Upper lobe of right lung (tissue), 1 donor: ENCODE measurements around the gene CNIH3. TPM values are rescaled to one million over a fixed set of nuclear protein-coding genes. Genes with fewer than 3 reads are reported as not detected.

Source experiments
- ATAC-seq: fragments of 200-7000 bp; cut with Tn5 transposase; one replicate; pipeline ENCODE4 v1.9.1; 2020; ENCODE audit warnings: mild to moderate bottlenecking, moderate library complexity
- DNase-seq: peaks from one replicate; pipeline ENCODE4 v3.0.0-alpha.2; 2020
- H3K27ac ChIP-seq: fragments of 200-600 bp; one replicate; pipeline ENCODE4 v1.8.0; 2022
- H3K27me3 ChIP-seq: fragments of 200-600 bp; one replicate; pipeline ENCODE4 v1.8.0; 2022; ENCODE audit warnings: mild to moderate bottlenecking
- H3K36me3 ChIP-seq: fragments of 200-600 bp; one replicate; pipeline ENCODE4 v1.8.0; 2022
- H3K4me1 ChIP-seq: fragments of 200-600 bp; one replicate; pipeline ENCODE4 v1.8.0; 2022
- H3K4me3 ChIP-seq: fragments of 200-600 bp; one replicate; pipeline ENCODE4 v1.8.0; 2022; ENCODE audit warnings: mild to moderate bottlenecking
- H3K9me3 ChIP-seq: fragments of 200-600 bp; one replicate; pipeline ENCODE4 v1.8.0; 2022
- CTCF ChIP-seq: fragments of 200-600 bp; IDR thresholded peaks from one replicate; pipeline ENCODE4 v1.8.0; 2022; ENCODE audit warnings: antibody characterized with exemption
- intact Hi-C: fragments of 100-400 bp; cut with DNase I; formaldehyde crosslinking; loops from one replicate; pipeline ENCODE4 v1.11.0; 2022
- total RNA-seq: library from RNA; stranded (reverse); fragmentation: NEBNext Ultra II Directional; extraction: Animal tissue kit (Norgen Biotek cat#: 25700); gene quantifications from one replicate; pipeline ENCODE4 v1.2.1, GENCODE V29; 2021
- donor health status: DM: no; HTN: yes; CAD: no; lungs with severe emphysema.

The CNIH3 gene
- total RNA-seq, 1 donor from 2014 or later: 4.8 TPM

GRCh38 chr1:224696891-224697765 is 81.0 kb downstream of the CNIH3 start:
- intact Hi-C loops: no loop called here
- Histone ChIP-seq H3K4me3 (no peak overlapping the region), H3K9me3 (no peaks in the 10 kb centered on the region), H3K36me3 (no peaks in the 10 kb centered on the region), H3K4me1 (no peaks in the 10 kb centered on the region), H3K27ac (no peak overlapping the region), H3K27me3 (no peaks in the 10 kb centered on the region)
- no peak for DNase-seq
- ATAC-seq: peak; percentile 33
- no peak for TF ChIP-seq CTCF

GRCh38 chr1:224698015-224698451 is 81.9 kb downstream of the CNIH3 start:
- no peak for TF ChIP-seq CTCF
- H3K27ac ChIP-seq: no peak overlapping the region
- H3K4me3 ChIP-seq: no peak overlapping the region
- intact Hi-C loops: no loop called here
- DNase-seq (no peak), ATAC-seq (no peak)
- no peaks in the 10 kb centered on the region for H3K27me3 ChIP-seq
- H3K9me3 ChIP-seq: no peaks in the 10 kb centered on the region
- no peaks in the 10 kb centered on the region for H3K4me1 ChIP-seq
- no peaks in the 10 kb centered on the region for H3K36me3 ChIP-seq

GRCh38 chr1:224700918-224701531 is 84.9 kb downstream of the CNIH3 start:
- Histone ChIP-seq H3K4me1 (no peaks in the 10 kb centered on the region), H3K27ac (no peak overlapping the region), H3K27me3 (no peaks in the 10 kb centered on the region), H3K9me3 (no peaks in the 10 kb centered on the region), H3K4me3 (no peak overlapping the region), H3K36me3 (no peaks in the 10 kb centered on the region)
- intact Hi-C loops: no loop called here
- ATAC-seq (peak; percentile 42), DNase-seq (no peak)
- peak; percentile 26 for TF ChIP-seq CTCF

GRCh38 chr1:224703702-224704101 is 87.6 kb downstream of the CNIH3 start:
- no peak for TF ChIP-seq CTCF
- no peak for ATAC-seq
- H3K27me3 ChIP-seq: no peaks in the 10 kb centered on the region
- H3K4me1 ChIP-seq: no peaks in the 10 kb centered on the region
- no peak overlapping the region for H3K27ac ChIP-seq
- H3K4me3 ChIP-seq: no peak overlapping the region
- no peaks in the 10 kb centered on the region for H3K36me3 ChIP-seq
- H3K9me3 ChIP-seq: no peaks in the 10 kb centered on the region
- intact Hi-C loops: no loop called here
- DNase-seq: no peak

GRCh38 chr1:224704107-224704735 is 88.1 kb downstream of the CNIH3 start:
- no peak for TF ChIP-seq CTCF
- Histone ChIP-seq H3K4me1 (no peaks in the 10 kb centered on the region), H3K27ac (no peak overlapping the region), H3K4me3 (no peak overlapping the region), H3K9me3 (no peaks in the 10 kb centered on the region), H3K27me3 (no peaks in the 10 kb centered on the region), H3K36me3 (no peaks in the 10 kb centered on the region)
- intact Hi-C loops: no loop called here
- no peak for ATAC-seq
- no peak for DNase-seq
